ENCODE measurements around the gene GPSM1.

Gene GPSM1

DNA sequence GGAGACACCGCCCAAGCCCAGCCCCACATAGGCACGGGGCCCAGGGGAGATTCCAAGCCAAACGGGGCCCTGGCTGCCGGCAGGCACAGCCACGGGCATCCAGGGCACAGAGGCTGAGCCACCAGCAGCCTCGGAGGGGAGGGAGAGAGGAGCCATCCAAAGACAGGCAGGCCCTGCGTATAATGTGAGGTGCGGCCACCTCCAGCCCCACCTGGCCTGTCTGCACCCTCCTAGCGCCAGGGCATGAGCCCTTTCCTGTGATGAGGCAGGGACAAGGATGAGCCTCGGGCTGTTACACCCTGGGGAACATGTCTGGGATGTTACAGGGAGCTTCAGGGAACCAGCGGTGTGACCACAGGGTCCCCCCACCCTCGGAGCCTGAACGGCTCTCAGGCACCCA lies 22.4 kb upstream of the GPSM1 start:
- no peak for DNase-seq (ENCODE audit: low spot score)

DNA sequence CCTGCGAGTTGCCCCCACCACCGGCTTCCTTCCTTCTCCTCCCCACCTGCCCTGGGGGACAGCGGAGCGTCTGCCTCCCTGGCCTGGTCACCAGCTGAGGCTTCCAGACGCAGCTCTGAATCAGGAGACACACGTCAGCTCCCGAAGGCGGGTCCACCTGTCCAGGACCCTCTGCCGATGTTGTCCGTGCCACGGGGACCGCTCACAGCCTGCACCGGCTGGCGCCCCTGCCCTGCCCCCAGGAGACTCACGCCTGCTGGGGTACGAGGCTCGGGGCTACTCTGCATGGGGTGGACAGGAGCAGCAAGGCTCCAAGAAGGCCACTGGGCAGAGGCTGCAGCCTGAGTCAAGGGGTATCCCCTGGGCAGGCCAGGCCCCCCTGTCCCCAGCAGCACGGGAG lies 21.5 kb upstream of the GPSM1 start:
- DNase-seq (ENCODE audit: low spot score) = no peak

DNA sequence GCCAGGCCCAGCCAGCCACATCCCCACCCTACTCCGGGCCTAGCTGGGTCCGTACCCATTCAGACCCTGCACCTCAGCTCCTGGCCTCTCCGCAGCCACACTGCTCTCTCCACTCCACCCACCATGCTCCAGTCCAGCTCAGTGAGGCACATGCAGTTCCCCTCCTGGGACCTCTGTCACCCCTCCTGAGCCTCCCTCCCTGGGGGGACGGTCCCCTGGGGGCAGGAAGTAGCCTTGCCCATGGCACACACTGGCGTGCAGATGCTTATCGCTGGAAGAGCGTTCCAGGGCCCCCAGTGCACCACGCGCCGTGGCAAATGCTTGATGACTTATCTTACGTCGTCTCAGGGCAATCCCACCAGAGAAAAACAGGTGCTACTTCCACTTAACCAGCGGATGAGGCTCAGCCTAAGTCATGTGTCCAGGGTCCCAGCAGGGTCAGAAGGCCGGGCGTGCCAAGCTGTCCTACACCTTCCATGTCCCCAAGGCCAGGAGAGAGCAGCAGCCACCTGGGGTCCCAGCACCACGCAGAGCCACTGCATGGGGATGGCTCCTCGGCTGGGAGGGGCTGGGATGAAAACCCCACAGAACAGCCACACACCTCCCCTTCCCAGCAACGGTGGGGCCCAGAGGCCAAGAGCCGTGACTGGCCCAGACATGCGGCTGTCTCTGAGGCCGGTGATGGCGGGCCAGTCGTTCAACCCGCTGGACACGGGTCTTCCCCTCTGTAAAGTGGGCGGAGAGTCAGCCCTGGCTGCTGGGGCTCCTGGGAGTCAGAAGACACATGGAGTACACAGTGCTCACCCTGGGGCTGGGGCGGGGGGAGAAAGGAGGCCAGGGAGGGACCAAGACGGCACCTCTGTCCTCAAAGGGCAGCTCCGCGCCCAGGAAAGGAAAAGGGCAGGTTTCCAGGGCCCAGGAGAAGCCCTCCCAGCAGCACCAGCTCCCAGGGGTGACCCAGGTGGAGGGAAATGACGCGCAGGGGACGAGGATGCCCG lies 20.8 kb upstream of the GPSM1 start:
- no peak for DNase-seq (ENCODE audit: low spot score)

DNA sequence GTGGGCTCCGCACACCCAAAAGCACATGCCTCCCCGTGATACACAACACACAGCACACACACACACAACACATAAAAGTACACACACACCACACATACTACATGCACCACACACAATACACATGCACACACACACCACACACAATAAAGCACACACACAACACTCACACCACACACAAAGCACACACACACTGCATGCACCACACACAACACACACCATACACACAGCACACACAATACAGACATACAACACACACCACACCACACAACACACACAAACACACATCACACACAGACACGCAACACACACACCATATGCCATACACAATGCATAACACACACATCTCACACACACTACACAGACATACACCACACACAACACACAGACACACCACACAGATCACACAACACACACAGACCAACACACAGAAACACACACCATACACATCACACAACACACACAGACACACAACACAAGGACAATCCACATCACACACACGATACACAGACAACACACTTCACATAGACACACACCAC lies 20.1 kb upstream of the GPSM1 start:
- DNase-seq (ENCODE audit: low spot score) = no peak

DNA sequence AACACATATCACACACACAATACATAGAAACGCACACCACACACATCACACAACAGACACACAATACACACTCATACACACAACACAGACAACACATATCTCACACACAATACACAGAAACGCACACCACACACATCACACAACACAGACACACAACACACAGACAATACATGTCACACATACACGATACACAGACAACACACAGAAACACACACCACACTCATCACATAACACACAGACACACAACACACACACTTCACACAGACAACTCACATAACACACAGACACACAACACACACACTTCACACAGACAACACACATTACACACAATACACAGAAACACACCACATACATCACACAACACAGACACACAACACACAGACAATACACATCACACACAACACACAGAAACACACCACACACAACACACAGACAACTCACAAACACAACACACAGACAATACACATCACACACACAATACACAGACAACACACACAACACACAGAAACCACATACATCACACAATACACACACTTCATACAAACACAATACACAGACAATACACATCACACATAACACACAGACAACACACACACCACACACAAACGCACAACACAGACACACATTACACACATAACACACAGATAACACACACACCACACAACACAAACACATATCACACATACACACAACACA lies 19.2 kb upstream of the GPSM1 start:
- no peak for DNase-seq (ENCODE audit: low spot score)

DNA sequence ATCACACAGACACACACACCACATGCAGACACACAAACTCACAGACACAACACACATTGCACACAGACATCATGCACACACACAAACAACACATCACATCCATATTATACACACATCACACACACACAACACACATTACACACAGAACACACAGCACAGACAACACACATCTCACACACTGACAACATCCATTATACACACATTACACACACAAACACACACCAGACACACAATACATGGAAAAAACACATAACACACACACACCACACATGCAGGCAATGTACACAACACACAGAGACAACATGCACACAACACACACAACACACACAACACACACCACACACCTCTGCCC lies 18.7 kb upstream of the GPSM1 start:
- DNase-seq (ENCODE audit: low spot score) = no peak

DNA sequence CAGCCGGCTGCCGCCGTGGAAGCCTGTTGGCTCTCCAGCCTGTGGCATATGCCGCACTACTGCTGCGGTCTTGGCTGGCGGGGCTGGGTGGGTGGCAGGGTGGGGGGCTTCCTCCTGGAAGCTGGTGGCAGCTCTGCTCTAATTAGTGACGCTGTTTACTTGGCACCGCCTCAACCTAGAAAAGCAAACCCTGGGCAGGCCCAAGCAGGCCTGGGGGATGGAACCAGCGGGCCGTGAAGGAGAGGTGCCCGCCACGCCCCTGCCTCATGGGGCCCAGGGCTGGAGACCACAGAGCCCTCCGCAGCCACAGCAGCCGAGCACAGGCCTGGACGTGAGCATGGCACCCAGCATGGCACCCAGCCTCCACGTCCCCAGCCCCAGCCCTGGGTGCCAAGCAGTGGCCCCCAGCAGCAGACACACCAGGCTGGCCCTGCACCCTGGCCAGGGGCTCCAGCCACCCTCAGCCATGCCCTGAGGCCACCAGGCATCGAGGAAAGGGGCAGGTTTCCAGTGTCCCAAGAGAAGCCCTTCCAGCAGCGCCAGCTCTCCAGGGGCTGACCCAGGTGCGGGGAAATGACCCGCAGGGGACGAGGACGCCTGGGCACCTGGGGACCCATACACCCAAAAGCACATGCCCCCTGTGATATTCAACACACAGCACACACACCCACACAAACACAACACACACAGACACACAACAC lies 18.1 kb upstream of the GPSM1 start:
- DNase-seq (ENCODE audit: low spot score) = no peak

DNA sequence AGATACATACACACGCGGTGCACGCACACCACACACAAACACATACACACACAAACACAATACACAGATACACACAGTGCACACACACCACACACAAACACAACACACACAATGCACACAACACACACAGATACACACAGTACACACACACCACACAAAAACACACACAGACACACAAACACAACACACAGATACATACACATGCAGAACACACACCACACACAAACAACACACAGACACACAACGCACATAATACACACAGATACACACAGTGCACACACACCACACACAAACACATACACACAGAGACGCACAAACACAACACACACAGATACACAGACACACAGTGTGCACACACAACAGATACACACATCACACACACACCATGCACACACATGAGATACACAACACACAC lies 17.5 kb upstream of the GPSM1 start:
- DNase-seq (ENCODE audit: low spot score) = no peak

DNA sequence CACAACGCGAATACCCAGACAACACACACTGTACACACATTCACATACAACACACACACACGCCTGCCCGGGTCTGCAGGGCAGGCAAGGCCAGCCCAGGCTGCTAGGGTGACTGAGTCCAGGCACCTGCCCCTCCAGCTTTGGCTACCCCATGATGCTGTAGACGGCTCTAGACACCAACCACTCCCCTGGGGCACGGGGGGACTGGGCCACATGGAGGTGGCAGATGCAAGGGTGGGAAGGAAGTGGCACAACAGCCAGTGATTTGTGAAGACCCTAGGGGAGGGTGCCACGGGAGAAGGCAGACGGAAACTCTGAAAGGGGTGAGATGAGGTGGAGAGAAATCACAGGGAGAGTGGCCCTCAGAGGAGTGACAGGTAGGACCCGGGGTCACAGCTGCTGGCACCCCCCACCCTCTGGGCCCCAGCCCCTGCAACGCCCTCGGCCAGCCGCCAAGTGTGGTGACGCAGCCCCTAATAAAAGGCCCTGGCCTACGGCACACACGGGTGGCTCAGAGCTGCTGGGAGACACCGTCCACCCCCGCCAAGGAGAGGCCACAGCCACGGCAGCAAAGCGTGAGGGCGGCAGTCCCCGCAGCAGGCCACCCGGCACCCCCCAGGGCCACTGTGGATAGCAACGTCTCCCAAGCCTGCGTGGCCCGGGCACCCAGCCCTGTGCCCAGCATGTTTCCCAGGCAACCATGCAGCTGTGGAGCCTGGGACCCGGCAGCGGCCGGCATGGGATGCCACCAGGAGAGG lies 16.9 kb upstream of the GPSM1 start:
- no peak for DNase-seq (ENCODE audit: low spot score)

DNA sequence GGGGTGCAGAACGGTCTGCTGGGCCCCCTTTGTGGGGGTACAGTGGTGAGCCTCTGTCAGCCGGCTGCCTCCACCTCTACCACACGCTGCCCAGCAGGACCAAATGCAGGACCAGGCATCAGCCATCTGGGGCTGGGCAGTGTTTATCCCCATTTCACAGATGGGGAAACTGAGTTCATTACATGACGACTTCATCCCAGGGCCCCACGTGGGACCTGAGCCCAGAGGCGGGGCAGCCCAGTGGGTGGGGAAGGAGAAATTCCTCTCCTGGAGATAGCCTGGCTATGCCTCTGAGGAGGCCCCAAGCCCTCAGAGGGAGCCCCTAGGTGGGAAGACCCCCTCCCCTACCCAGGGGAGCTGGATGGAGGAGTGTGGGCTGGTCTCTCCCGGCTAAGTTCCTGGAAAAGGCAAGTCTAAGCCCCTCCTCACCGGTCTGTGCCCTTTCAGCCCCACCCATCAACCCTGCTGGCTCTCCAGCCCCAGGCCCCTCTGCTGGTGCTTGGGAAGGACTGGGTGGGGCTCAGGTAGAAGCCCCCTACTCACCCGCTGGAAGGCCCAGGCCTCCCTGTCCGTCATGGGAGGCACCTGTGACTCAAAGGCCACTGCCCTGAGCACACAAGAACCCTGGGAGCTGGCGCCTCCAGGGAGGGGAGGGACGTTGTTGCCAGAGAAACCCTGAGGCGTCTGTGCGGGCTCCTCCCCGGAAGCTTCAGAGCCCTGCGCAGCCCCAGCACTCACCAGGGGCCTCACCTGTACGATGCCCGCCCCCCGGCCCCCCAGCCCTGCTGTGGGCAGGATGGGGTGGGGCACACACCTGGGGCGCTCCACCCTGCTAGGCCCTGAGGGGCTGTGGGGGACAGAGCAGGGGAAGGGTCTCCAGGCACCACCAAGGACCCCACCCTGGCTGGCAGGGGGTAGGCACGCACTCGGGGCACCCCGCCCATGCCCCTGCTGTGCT lies 16.0 kb upstream of the GPSM1 start:
- no peak for DNase-seq (ENCODE audit: low spot score)

DNA sequence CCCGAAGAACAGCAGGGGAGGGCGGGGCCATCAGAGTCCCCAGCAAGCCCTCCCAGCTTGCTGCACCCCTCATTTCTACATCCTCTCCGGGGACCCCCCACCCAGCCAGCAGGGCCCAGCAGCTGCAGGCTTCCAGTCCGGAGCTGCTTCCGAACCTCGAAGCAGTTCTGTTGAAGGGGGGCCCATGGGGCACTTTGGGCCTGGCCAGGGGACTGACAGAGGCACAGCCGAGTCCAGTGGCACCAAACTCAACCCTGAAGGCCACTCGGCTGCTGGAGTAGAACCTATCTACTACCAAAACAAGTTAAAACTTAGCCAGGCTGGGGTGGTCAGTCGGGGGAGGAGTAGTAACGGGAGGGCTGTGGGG lies 15.3 kb upstream of the GPSM1 start:
- no peak for DNase-seq (ENCODE audit: low spot score)

DNA sequence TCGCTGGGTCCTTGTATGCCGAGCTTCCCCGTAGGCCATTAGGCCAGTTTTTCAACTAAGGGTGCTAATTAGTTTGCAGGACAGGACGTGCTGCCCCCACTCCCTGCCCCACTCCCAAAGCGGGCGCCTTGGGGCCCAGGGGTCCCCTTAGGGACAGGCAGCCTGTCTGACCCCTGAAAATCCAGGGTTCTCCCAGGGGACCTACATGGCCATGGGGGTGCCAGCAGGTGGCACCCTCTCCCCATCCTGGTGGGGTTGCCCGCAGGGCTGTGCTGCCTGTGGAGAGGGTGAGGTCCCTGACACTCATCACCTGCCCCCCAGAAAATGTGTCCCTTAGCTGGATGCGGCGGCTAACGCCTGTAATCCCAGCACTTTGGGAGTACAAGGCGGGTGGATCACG lies 14.9 kb upstream of the GPSM1 start:
- peak; percentile 16 for DNase-seq (ENCODE audit: low spot score)

DNA sequence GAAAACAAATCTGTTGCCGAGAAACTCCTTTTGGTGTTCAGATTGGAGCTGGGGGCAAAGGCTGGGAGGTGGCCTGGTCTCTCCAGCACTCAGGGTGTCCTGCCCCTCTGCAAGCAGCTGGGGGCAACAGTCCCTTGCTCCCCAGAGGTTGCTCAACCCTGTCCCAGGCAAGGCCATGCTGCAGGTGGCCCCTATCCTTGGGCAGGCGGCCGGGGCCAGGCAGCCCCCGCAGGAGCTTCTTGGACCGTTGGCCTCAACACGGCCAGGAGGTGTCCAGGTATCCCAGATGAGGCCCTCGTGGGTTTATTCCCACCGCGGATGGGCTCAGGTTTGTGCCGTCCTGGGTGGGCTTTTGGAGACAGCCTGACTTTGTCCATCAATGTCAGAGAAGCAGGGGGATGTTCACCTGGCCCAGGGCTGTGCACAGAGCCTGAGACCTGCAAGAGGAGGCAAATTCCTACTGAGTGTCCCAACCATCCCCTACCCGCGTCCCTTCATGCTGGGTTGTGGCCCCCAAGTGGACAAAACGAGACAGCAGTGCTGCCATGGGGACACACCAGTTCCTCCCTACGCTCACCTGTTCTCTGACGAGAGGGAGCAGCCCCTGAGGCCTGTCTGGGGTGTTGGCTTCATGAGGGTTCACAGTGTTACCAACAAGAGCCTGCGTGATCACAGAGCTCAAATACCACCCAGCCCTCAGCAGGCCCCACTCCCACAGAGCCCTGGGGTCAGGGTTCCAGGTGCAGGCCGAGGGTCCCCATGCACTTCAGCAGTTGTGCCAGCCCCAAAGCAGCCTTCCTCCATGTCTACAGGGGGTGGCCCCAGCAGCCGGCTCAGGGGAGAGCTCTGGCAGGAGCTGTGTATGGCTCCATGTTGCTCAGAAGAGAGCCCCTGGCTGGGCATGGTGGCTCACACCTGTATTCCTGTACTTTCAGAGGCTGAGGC lies 14.0 kb upstream of the GPSM1 start:
- DNase-seq (ENCODE audit: low spot score) = no peak

DNA sequence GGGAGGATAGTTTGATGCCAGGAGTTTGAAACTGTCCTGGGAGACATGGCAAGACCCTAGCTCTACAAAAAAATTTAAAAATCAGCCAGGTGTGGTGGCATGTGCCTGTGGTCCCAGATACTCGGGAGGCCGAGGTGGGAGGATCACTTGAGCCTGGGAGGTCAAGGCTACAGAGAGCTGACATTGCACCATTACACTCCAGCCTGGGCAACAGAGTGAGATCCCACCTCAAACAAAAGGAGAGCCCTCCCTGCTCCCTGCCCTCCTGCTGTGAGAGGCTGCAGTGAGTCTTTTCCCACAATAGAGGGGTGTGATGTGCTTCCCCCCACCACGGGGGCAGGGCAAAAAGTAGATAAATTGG lies 13.3 kb upstream of the GPSM1 start:
- no peak for DNase-seq (ENCODE audit: low spot score)

DNA sequence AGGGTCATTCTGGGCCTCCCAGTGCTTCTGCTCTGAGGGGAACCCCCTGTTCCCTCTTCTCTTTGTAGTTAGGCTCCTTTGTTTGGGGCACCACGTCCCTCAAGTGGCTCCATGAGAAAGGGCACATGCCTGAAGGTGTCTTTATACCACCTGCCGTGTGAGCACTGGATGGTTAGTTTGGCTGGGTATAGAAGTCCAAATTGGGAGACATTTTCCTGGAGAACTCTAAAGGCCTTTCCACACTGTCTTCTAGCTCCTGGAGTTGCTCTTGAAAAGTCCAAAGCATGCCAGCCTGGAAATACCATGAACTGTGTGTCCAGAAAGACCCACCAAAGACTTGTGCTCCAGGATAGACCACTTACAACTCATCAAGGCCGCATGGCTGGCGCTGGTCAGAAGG lies 12.4 kb upstream of the GPSM1 start:
- no peak for DNase-seq (ENCODE audit: low spot score)

DNA sequence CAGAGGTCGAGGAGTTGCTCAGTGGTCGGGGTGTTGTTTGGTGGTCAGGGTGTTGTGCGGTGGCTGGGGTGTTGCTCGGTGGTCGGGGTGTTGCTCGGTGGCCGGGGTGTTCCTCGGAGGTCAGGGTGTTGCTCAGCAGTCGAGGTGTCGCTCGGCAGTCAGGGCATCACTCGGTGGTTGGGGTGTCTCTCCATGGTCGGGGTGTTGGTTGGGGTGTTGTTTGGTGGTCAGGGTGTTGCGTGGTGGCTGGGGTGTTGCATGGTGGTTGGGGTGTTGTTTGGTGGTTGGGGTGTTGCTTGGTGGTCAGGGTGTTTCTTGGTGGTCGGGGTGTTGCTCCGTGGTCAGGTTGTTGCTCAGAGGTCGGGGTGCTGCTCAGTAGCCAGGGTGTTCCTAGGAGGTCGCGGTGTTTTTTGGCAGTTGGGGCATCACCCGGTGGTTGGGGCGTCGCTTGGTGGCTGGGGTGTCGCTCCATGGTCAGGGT lies 11.0 kb upstream of the GPSM1 start:
- DNase-seq (ENCODE audit: low spot score) = no peak

DNA sequence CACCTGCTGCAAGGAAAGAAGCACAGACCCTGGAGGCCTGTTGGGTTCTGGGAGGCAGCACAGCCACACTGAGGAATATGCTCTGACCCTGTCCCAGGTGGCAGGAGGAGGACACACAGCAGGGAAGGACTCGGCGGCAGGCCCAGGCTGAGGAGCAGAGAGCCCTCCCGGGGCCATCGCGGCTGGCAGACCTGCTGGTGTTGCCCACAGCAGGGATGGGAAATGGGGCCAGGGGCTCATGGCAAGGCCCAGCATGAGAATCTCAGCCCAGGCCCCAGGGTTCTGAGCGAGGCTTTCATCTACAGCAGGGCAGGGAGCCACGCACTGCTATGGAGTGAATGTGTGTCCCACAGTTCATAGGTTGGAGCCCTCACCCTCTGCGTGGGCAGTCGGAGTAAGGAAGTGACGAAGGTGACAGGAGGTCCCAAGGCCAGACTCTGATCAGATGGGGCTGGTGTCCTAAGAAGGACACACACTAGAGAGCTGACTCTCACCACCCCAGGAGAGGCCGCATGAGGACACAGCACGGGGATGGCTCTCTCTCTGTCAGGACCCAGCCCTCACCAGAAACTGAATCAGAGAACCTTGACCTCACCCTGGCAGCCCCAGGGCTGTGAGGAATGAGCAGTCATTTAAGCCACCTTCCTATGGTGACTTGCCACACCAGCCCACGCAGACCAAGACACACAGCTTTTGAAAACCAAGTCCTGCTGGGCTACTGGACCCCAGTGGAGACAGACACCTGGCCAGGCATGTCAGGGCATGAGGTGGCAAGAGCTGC lies 10.3 kb upstream of the GPSM1 start:
- DNase-seq (ENCODE audit: low spot score) = no peak

DNA sequence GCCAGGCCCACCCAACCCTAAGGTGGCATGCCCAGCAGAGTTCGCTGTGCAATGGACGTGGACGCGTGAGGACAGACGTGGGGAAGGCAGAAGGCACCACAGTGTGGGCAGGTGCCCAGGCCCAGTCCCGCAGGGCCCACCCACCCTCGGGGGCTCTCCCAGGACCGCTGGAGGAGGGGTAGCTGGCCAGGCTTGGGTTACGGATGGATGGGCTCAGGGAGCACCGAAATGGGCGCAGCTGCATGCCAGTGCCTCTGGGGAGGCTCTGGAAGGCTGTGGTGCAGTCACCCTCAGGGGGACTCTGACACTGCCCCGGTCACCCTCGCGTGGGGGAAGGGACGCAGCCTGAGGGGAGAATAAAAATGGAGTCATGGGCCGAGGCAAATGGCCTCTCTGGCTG lies 9.6 kb upstream of the GPSM1 start:
- DNase-seq (ENCODE audit: low spot score) = no peak
